SHP77 (cell line): ENCODE results near the gene COLEC12.

Experiments used
- DNase-seq, 2 experiments: peaks; one replicate each; lab custom pipeline; 2025; lab: John Stamatoyannopoulos, UW

COLEC12 gene

DNA sequence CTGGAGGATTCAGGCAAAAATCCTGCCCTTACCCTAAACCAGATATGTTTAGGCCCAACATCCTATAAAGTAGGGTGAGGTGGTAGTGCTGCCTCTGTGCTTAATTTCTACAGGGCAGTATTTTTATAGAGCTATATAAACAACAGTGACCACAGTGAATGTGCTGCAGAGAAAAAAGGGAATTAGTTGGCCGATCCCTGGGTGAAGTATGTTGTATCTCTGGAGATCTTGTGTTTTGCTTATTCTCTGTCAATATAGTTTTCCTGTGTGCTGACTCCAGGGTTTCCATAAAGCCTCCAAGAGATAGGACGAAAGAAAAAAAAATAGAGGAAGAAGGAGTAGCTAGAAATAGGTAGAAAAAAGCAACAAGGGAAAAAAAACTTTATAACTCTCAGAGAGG, 143.7 kb downstream of the COLEC12 start:
- DNase-seq = no peak

DNA sequence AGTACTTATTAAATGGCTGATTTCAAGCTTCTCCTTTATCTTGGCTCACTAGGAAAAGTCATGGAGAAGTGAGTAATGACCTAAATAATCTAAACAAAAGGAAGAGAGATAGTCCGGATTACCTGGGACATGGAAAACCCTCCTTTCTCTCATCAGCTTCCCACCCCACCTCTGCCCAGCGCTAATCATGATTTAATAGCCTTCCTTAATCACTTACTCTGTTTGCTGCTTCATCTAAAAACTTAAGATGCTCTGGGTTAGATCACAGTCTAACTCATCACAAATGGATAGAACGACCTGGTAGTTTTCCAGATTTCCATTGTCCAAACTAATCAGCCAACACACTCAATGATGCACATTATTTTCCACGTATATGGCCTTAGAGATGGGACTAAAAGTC, 144.8 kb downstream of the COLEC12 start:
- no peak for DNase-seq

DNA sequence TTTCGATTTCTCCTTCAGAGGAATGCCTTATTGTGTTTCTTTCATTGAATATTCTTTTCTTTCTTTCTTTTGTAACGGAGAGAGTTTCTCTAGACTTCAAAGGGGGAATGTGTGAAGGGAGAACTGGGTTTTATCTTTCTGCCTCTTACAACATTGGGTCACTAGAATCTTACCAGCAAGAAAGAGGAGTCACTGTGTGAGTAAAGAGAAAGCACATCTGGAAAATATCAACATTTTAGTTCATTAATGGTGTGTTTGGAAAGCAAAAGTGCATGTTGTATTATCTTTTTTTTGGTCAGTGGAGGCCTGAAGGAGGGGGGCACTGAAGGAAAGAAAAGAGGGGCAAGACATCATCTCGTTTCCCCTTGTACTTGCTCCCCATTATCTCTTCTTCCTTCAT, 146.0 kb downstream of the COLEC12 start:
- no peak for DNase-seq

- no peak for DNase-seq
These were observed 146.5 kb downstream of the COLEC12 start for GRCh38 chr18:354003-354402.

- DNase-seq = no peak
These were observed 148.1 kb downstream of the COLEC12 start for GRCh38 chr18:352438-352837.

DNA sequence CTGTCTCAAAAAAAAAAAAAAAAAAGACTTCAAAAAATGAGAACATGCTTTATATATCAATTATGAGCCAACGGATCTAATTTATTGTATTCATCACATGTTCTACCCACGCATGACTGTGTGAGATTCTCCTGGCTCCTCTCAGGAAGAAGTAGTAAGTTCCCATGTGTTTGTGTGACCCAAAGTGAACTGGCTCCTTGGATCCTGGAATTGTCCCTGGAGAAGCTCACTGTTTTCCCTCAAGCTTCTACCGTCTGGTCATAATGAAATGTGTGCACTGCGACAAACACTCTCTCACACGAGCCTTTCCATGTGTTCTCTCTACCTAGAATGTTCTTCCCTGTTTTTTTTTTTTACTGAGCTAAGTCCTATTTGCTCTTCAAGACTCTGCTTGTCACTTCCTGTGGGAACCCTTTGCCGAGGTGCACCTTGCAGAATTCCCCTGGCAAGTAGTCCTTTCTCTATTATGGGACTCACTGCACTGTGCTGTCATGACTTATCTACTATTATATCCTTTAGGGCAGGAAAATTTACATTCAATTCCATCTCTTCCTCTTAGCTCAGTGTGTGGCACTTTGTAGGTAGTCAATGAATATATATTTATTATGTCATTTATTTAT, 149.4 kb downstream of the COLEC12 start:
- DNase-seq = no peak

DNA sequence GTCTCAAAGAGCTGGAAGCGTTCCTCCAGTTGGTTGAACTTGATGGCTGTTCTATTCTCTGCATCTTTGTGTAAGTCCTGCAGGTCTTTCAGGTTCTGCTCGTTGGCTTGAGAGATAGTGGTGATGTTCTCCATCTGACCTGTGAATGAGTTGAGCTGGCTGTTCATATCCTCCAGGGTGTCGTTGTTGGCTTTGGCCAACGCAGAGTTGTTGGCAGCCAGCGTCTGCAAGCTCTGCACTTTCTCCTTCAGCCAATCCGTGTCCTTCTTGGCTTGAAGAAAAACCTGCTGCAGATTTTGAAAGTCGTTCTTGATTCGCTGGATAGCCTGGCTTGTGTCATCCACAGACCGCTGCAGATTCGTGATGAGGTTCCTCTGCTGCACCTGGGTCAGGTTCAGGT, 153.9 kb downstream of the COLEC12 start:
- no peak for DNase-seq

- DNase-seq = no peak
These were observed 159.4 kb downstream of the COLEC12 start for GRCh38 chr18:341102-341501.

DNA sequence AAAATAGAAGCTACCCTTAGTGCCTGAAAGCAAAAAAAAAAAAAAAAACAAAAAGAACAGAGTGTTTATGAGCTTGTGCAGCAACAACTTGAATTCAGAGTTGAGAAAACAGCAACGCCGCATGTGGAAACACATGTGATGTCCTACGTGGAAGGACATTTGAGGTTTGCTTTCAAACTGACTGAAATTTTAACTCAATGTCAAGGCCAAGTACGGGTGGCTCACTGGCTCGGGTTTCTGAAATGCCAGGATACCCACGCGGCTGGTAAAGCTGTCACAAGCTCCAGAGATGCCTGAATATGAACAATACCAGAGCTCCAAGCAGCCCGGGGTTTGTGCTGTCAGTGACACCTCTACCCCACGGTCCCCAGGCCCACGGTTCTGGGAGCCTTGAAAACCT, 160.5 kb downstream of the COLEC12 start:
- DNase-seq = no peak

DNA sequence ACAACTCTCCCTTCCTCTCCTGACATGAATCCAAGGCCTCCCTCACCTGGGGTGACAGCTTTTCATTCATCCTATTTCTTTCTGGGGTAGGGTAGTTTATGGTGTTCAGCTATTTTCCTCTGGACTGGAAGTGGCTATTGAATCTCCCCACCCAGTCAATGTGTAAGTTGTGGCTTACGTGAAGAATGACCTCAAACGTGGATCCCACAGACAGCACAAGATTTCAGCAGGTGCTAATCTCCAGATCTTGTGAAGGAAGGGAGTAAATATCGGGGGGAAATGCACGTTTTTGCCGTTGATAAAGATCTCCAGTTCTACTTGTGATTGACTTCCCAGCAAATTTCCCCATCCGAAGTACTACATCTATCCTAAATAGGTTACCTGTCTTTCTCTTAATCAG, 161.3 kb downstream of the COLEC12 start:
- no peak for DNase-seq

DNA sequence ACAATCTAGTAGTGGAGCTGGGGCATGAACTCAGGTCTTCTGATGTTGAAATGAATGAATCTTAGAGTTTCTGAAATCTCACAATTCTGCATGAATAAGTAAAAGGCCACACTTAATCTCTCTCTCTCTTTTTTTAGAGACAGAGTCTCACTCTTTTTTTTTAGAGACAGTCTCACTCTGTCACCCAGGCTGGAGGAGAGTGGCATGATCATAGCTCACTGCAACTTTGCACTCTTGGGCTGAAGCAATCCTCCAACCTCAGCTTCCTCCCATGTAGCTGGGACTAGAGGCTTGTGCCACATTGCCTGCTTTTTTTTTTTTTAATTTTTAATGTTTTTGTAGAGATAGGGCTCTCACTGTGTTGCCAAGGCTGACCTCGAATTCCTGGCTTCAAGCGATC, 163.8 kb downstream of the COLEC12 start:
- no peak for DNase-seq

DNA sequence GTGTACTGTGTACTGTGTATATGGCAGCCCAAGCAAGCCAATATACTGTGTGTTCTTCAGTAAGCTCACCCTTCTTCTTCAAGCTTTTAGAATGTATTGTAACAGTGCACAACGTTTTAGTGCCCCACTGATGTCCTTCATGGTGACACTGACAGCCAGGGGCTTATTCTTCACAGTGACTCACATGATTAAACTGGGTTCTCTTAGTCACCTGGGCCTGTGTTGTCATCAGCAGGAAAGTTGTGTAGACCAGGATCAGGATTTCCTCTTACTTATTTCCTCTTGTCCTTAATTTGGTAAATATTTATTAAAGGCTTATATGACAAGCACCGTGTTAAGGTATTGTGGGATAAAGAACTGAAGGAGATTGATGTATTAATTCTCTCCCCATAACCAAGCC, 164.8 kb downstream of the COLEC12 start:
- no peak for DNase-seq

DNA sequence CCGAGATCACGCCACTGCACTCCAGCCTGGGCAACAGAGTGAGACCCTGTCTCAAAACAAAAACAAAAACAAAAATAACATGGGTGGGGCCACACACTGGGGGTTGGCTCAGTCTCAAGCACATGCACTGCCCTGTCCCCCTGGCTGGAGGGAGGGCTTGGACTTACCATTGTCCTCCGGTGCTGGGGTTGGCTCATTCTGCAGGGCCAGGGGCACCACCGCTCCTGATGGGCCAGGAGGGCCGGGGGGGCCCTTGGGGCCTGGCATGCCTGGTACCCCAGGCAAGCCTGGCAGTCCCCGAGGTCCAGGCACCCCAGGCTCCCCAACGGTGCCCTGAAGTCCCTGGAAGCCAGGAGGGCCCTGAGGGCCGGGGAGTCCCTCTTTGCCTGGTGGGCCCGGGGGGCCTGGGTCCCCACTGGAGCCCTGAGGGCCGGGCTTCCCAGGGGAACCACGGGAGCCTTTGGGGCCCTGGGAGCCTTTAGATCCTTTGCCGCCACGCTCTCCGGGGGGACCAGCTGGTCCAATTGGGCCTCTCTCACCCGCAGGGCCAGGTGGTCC, 165.8 kb downstream of the COLEC12 start:
- no peak for DNase-seq

DNA sequence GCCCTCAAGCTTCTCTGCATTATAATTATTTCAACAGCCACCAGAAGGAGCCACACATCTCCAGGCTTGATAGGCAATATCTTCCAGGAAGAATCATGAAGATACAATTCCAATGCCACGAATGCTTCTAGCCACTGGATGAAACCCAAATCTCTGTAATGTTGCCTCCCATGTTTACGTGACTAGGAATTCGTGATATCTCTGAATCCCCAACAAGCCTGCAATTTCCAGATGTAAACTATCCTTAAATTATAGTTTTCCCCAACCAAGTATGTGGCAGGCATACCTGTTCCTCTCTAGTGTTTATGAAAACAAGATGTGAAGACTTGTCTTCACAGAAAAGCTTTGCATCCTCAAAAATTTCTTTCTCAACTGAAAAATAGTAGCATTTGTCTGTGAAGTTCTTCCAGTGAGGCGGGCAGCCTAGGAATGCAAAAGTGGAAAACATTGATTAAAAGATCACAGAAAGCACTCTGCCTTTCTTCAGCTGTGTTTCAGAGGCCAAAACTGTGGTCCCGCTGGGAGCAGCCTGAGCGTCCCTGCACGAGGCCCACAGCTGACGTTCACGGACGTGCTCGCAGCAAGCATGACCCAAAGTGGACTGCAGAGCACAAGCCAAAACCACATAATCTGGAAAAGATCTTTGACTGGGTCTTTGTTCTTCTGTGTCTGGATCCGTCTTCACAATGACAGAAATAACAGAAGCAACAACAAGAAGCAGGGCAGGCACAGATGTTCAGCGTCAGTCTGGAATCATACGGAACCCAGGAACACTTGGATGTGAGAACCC, 167.6 kb downstream of the COLEC12 start:
- no peak for DNase-seq

DNA sequence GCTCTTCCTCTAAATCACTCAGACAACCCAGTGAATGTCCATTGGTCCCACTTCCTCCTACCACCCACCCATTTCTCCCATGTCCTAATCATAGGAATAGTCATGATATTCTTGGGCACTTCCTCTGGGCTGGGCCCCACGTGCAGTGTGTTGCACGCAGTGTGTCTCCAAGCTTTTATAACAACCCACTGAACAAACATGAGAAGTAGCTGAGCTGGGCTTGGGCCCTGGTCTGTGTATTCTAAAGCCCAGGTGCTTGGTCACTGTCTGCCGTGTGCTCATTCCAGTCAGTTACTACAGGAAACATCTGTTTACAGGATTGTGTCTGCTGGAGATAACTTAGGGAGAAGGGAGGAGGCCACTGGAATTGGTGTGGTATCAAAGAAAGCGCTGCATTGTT, 168.5 kb downstream of the COLEC12 start:
- peak in 1 of 2 experiments; percentile 7 for DNase-seq

GRCh38 chr18:331221-331821, 169.2 kb downstream of the COLEC12 start:
- no peak for DNase-seq

DNA sequence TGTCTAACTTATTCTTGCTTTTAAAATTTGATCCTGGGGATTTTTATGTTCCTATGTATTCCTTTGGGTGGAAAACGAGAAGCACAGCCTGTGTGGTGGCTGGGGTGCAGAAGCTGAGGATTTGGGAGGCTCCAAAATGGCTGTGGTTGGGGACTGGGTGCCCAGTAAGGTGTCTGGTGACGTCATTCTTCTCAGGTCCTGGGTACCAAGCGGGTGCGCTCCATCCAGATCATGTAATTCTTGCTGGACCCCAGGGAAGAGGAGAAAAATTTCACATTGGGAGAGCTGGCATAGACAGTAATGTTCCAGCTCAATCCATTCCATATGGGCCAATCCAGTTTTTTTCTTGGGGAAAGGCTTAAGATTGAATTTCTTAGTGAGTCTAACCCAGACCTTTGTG, 171.6 kb downstream of the COLEC12 start:
- DNase-seq = no peak

GRCh38 chr18:326846-327245, 173.7 kb downstream of the COLEC12 start:
- no peak for DNase-seq

GRCh38 chr18:323253-323622, 177.3 kb downstream of the COLEC12 start:
- no peak for DNase-seq

DNA sequence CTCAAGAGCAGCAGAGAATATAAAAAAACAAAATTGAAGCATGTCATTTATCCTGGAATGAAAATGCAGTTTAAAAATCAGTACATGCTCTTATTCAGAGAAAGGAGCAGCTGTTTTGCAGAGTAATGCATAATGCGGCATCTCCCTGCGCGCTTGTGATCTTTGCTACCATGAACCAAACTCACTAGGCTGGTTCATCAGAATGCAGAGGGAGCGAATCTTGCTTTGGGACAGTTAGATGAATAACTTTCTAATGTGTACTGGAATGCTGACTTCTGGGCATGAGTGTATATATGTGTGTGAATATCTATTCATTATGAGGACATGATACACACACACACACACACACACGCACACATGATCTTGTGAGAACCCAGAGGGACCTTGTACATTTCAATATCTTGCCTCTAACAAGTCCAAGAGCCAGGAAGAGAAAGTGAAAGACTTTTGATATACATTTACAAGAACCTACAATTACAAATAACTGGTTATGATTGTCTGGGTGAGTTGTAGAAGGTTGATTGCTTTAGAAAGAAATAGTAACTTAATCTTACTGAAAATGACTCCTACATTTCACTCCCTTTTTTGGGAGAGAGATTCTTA, 178.5 kb downstream of the COLEC12 start:
- no peak for DNase-seq

DNA sequence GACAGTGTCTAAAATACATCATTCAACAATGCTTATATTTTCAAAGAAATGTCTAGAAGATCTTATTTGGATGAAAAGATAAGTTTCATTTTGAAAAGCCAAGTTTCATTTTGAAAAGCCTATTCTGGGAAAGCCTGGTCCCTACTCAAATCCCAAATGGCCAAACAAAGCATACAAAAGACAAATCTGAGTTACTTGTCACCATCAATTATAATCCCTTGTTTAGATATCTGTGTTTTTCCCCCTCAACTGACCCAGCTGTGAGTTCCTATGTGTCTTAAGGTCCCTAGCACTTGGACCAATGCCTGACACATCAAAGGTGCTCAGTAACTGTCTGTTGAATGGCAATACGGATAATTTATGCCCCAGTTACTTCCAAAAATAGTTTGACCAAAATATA, 180.3 kb downstream of the COLEC12 start:
- no peak for DNase-seq

DNA sequence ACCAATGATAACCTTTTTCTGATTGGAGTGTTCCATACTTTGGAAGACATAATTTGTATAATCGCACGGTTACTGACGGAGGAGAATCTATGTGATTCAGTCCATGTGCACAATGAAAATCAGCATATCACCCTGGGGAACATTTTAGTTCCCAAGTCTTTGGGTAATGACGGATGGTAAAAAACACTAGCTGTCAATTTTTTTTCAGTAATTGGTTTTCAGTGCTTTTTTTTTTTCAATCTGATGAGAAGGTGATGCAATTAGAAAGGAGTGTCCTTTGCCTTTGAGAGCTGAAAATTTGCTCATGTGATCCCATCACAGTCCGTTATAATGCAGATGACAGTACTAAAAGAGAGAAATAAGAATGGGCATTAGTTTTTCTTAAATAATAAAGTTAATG, 180.8 kb downstream of the COLEC12 start:
- DNase-seq = no peak

DNA sequence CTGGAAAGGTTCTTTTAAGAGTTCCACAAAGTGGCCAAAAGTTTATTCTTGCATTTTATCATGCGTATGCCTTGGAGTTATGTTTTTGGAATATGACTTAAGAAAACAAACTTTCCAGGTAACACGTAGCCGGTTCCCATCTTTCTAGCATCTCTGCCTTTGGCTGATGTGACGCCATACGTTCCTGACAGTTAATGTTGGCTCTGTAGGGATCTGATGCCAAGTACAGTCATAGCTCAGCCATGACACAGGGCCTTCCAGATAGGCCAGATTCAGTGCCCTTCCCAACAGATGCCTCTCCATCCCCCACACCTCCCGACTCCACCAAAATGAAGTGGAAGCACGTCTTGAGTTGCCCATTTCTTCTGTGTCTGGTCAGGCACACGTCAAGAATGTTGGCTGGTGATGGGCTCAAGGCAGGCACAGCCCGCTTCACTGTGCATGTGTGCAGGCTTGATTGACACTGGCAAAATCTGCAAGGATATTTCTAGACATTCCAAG, 181.7 kb downstream of the COLEC12 start:
- no peak for DNase-seq
